ENCODE results near the gene TP53BP1.

The TP53BP1 gene

GRCh38 chr15:43492266-43492665 lies 690 bp downstream of the TP53BP1 start:
- TF ChIP-seq CTCF (IDR thresholded peaks at IDR 0.05): no peak

GRCh38 chr15:43489191-43489590 lies 3.8 kb downstream of the TP53BP1 start:
- no peak for TF ChIP-seq CTCF (IDR thresholded peaks at IDR 0.05)

- TF ChIP-seq CTCF (IDR thresholded peaks at IDR 0.05): no peak
These were observed 4.2 kb downstream of the TP53BP1 start for GRCh38 chr15:43488790-43489189.

GRCh38 chr15:43487271-43487895 lies 5.6 kb downstream of the TP53BP1 start:
- no peak for TF ChIP-seq CTCF (IDR thresholded peaks at IDR 0.05)

- no peak for TF ChIP-seq CTCF (IDR thresholded peaks at IDR 0.05)
These were observed 8.5 kb downstream of the TP53BP1 start for GRCh38 chr15:43484455-43484854.

- peak; percentile 58 for TF ChIP-seq CTCF (IDR thresholded peaks at IDR 0.05)
These were observed 9.4 kb downstream of the TP53BP1 start for GRCh38 chr15:43483297-43484128.

GRCh38 chr15:43473885-43474284 lies 19.1 kb downstream of the TP53BP1 start:
- no peak for TF ChIP-seq CTCF (IDR thresholded peaks at IDR 0.05)

All from LNCAP (cell line).